ENCODE results near the gene SLC41A3.
"Not testable (repeated sequence)": the region's sequence is repeated elsewhere in the genome, so short reads cannot be mapped to it uniquely, and the experiment has no call there.

The SLC41A3 gene

GRCh38 chr3:126082362-126083137 is 1.4 kb downstream of the SLC41A3 start:
- 0 out of 2 replicates have a peak, but pooled peaks cover 3% of the 10 kb centered on the region for H3K4me1 ChIP-seq (ENCODE audit: control insufficient read depth, insufficient read depth, low read length)
- no peaks in the 10 kb centered on the region for H3K36me3 ChIP-seq (ENCODE audit: control insufficient read depth, insufficient read depth, low read length)
- no peaks in the 10 kb centered on the region for H3K9me3 ChIP-seq (ENCODE audit: control insufficient read depth, insufficient read depth, low read length)
- DNase-seq (ENCODE audit: low read depth, low spot score): no peak
- no peak overlapping the region for H3K27ac ChIP-seq (ENCODE audit: low read length)
- H3K4me3 ChIP-seq (ENCODE audit: low read length): no peak overlapping the region
- no CpG with 5 or more reads among the region's 15 CpGs for WGBS (ENCODE audit: insufficient coverage, insufficient read length)
- H3K27me3 ChIP-seq (ENCODE audit: control insufficient read depth, insufficient read depth, low read length): no peaks in the 10 kb centered on the region

- Histone ChIP-seq H3K27me3 (ENCODE audit: control insufficient read depth, insufficient read depth, low read length) (no peaks in the 10 kb centered on the region), H3K4me1 (ENCODE audit: control insufficient read depth, insufficient read depth, low read length) (0 out of 2 replicates have a peak, but pooled peaks cover 3% of the 10 kb centered on the region), H3K9me3 (ENCODE audit: control insufficient read depth, insufficient read depth, low read length) (no peaks in the 10 kb centered on the region), H3K27ac (ENCODE audit: low read length) (no peak overlapping the region), H3K36me3 (ENCODE audit: control insufficient read depth, insufficient read depth, low read length) (no peaks in the 10 kb centered on the region), H3K4me3 (ENCODE audit: low read length) (no peak overlapping the region)
- no peak for DNase-seq (ENCODE audit: low read depth, low spot score)
- WGBS (ENCODE audit: insufficient coverage, insufficient read length): no CpG with 5 or more reads among the region's 9 CpGs
Observed at GRCh38 chr3:126081618-126082361, 2.1 kb downstream of the SLC41A3 start.

GRCh38 chr3:126080970-126081369 is 3.0 kb downstream of the SLC41A3 start:
- H3K27ac ChIP-seq (ENCODE audit: low read length): no peak overlapping the region
- no peaks in the 10 kb centered on the region for H3K9me3 ChIP-seq (ENCODE audit: control insufficient read depth, insufficient read depth, low read length)
- 0 out of 2 replicates have a peak, but pooled peaks cover 3% of the 10 kb centered on the region for H3K4me1 ChIP-seq (ENCODE audit: control insufficient read depth, insufficient read depth, low read length)
- no peaks in the 10 kb centered on the region for H3K36me3 ChIP-seq (ENCODE audit: control insufficient read depth, insufficient read depth, low read length)
- no peak for DNase-seq (ENCODE audit: low read depth, low spot score)
- no peak overlapping the region for H3K4me3 ChIP-seq (ENCODE audit: low read length)
- H3K27me3 ChIP-seq (ENCODE audit: control insufficient read depth, insufficient read depth, low read length): no peaks in the 10 kb centered on the region
- no CpG with 5 or more reads among the region's 5 CpGs for WGBS (ENCODE audit: insufficient coverage, insufficient read length)

GRCh38 chr3:126078866-126079265 is 5.1 kb downstream of the SLC41A3 start:
- Histone ChIP-seq H3K4me1 (ENCODE audit: control insufficient read depth, insufficient read depth, low read length) (0 out of 2 replicates have a peak, but pooled peaks cover 3% of the 10 kb centered on the region), H3K27me3 (ENCODE audit: control insufficient read depth, insufficient read depth, low read length) (no peaks in the 10 kb centered on the region), H3K4me3 (ENCODE audit: low read length) (no peak overlapping the region), H3K27ac (ENCODE audit: low read length) (no peak overlapping the region), H3K36me3 (ENCODE audit: control insufficient read depth, insufficient read depth, low read length) (no peaks in the 10 kb centered on the region), H3K9me3 (ENCODE audit: control insufficient read depth, insufficient read depth, low read length) (no peaks in the 10 kb centered on the region)
- DNase-seq (ENCODE audit: low read depth, low spot score): no peak
- no CpG with 5 or more reads among the region's 4 CpGs for WGBS (ENCODE audit: insufficient coverage, insufficient read length)

- Histone ChIP-seq H3K4me1 (ENCODE audit: control insufficient read depth, insufficient read depth, low read length) (0 out of 2 replicates have a peak, but pooled peaks cover 3% of the 10 kb centered on the region), H3K9me3 (ENCODE audit: control insufficient read depth, insufficient read depth, low read length) (no peaks in the 10 kb centered on the region), H3K27me3 (ENCODE audit: control insufficient read depth, insufficient read depth, low read length) (no peaks in the 10 kb centered on the region), H3K36me3 (ENCODE audit: control insufficient read depth, insufficient read depth, low read length) (no peaks in the 10 kb centered on the region; the same call in 1 of the 2 replicates), H3K27ac (ENCODE audit: low read length) (no peak overlapping the region), H3K4me3 (ENCODE audit: low read length) (no peak overlapping the region)
- WGBS (ENCODE audit: insufficient coverage, insufficient read length): no CpG with 5 or more reads among the region's 11 CpGs
- DNase-seq (ENCODE audit: low read depth, low spot score): no peak
Observed at GRCh38 chr3:126077754-126078153, 6.2 kb downstream of the SLC41A3 start.

- Histone ChIP-seq H3K27ac (ENCODE audit: low read length) (no peak overlapping the region), H3K4me3 (ENCODE audit: low read length) (no peak overlapping the region), H3K27me3 (ENCODE audit: control insufficient read depth, insufficient read depth, low read length) (no peaks in the 10 kb centered on the region), H3K9me3 (ENCODE audit: control insufficient read depth, insufficient read depth, low read length) (no peaks in the 10 kb centered on the region), H3K4me1 (ENCODE audit: control insufficient read depth, insufficient read depth, low read length) (no peaks in the 10 kb centered on the region), H3K36me3 (ENCODE audit: control insufficient read depth, insufficient read depth, low read length) (no peaks in the 10 kb centered on the region; the same call in 1 of the 2 replicates)
- no peak for DNase-seq (ENCODE audit: low read depth, low spot score)
Observed at GRCh38 chr3:126076140-126076539, 7.8 kb downstream of the SLC41A3 start.

- no peaks in the 10 kb centered on the region for H3K4me1 ChIP-seq (ENCODE audit: control insufficient read depth, insufficient read depth, low read length)
- H3K4me3 ChIP-seq (ENCODE audit: low read length): no peak overlapping the region
- no peak overlapping the region for H3K27ac ChIP-seq (ENCODE audit: low read length)
- H3K9me3 ChIP-seq (ENCODE audit: control insufficient read depth, insufficient read depth, low read length): no peaks in the 10 kb centered on the region
- no peak for DNase-seq (ENCODE audit: low read depth, low spot score)
- no peaks in the 10 kb centered on the region; the same call in 1 of the 2 replicates for H3K36me3 ChIP-seq (ENCODE audit: control insufficient read depth, insufficient read depth, low read length)
- no peaks in the 10 kb centered on the region for H3K27me3 ChIP-seq (ENCODE audit: control insufficient read depth, insufficient read depth, low read length)
- WGBS (ENCODE audit: insufficient coverage, insufficient read length): no CpG with 5 or more reads among the region's 10 CpGs
Observed at GRCh38 chr3:126070146-126070545, 13.8 kb downstream of the SLC41A3 start.

GRCh38 chr3:126067959-126068358 is 16.0 kb downstream of the SLC41A3 start:
- WGBS (ENCODE audit: insufficient coverage, insufficient read length): no CpG with 5 or more reads among the region's 8 CpGs
- H3K27ac ChIP-seq (ENCODE audit: low read length): no peak overlapping the region
- no peaks in the 10 kb centered on the region for H3K27me3 ChIP-seq (ENCODE audit: control insufficient read depth, insufficient read depth, low read length)
- no peak for DNase-seq (ENCODE audit: low read depth, low spot score)
- no peaks in the 10 kb centered on the region; the same call in 1 of the 2 replicates for H3K36me3 ChIP-seq (ENCODE audit: control insufficient read depth, insufficient read depth, low read length)
- no peaks in the 10 kb centered on the region for H3K9me3 ChIP-seq (ENCODE audit: control insufficient read depth, insufficient read depth, low read length)
- H3K4me3 ChIP-seq (ENCODE audit: low read length): no peak overlapping the region
- no peaks in the 10 kb centered on the region for H3K4me1 ChIP-seq (ENCODE audit: control insufficient read depth, insufficient read depth, low read length)

- not testable (repeated sequence) for H3K4me1 ChIP-seq (ENCODE audit: control insufficient read depth, insufficient read depth, low read length); DNase-seq (ENCODE audit: low read depth, low spot score); H3K9me3 ChIP-seq (ENCODE audit: control insufficient read depth, insufficient read depth, low read length); H3K27ac ChIP-seq (ENCODE audit: low read length); H3K36me3 ChIP-seq (ENCODE audit: control insufficient read depth, insufficient read depth, low read length); H3K27me3 ChIP-seq (ENCODE audit: control insufficient read depth, insufficient read depth, low read length); H3K4me3 ChIP-seq (ENCODE audit: low read length)
- no CpG with 5 or more reads among the region's 6 CpGs for WGBS (ENCODE audit: insufficient coverage, insufficient read length)
Observed at GRCh38 chr3:126066676-126067075, 17.2 kb downstream of the SLC41A3 start.

GRCh38 chr3:126065876-126066275 is 18.0 kb downstream of the SLC41A3 start:
- H3K4me1 ChIP-seq (ENCODE audit: control insufficient read depth, insufficient read depth, low read length): no peaks in the 10 kb centered on the region
- H3K27ac ChIP-seq (ENCODE audit: low read length): no peak overlapping the region
- no peak overlapping the region for H3K4me3 ChIP-seq (ENCODE audit: low read length)
- H3K27me3 ChIP-seq (ENCODE audit: control insufficient read depth, insufficient read depth, low read length): no peaks in the 10 kb centered on the region
- H3K9me3 ChIP-seq (ENCODE audit: control insufficient read depth, insufficient read depth, low read length): no peaks in the 10 kb centered on the region
- no peaks in the 10 kb centered on the region for H3K36me3 ChIP-seq (ENCODE audit: control insufficient read depth, insufficient read depth, low read length)
- DNase-seq (ENCODE audit: low read depth, low spot score): no peak
- no CpG with 5 or more reads among the region's 3 CpGs for WGBS (ENCODE audit: insufficient coverage, insufficient read length)
